ENCODE data around the gene ATAD1.

The ATAD1 gene

GRCh38 chr10:87865241-87865881, 47.3 kb upstream of the ATAD1 start:
- TF ChIP-seq TEAD4 (IDR thresholded peaks at IDR 0.05): no peak
- TF ChIP-seq EGR1 (IDR thresholded peaks at IDR 0.05): no peak
- TF ChIP-seq ZBTB7A (IDR thresholded peaks at IDR 0.05; ENCODE audit: low read depth): no peak
- no peak for TF ChIP-seq YY1 (IDR thresholded peaks at IDR 0.05; ENCODE audit: low read depth)

DNA sequence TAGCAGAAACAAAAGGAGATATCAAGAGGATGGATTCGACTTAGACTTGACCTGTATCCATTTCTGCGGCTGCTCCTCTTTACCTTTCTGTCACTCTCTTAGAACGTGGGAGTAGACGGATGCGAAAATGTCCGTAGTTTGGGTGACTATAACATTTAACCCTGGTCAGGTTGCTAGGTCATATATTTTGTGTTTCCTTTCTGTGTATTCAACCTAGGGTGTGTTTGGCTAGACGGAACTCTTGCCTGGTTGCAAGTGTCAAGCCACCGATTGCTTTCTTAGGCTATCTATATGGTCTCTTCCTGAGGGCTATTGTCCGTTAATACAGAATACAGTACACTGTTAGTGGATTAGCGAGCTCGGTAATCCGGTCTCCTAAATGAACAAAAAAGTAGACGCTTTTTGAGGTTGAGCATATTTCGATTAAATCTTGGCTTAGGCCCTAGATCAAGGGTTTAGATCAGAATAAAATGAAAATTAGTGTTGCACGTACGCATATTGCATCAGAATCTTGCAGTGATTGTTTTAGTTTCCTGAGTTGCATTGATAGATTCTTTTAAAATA, 46.6 kb upstream of the ATAD1 start:
- TF ChIP-seq, protein P1, sequence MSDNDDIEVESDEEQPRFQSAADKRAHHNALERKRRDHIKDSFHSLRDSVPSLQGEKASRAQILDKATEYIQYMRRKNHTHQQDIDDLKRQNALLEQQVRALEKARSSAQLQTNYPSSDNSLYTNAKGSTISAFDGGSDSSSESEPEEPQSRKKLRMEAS (IDR thresholded peaks at IDR 0.05): no peak
- no peak for TF ChIP-seq FOXM1 (IDR thresholded peaks at IDR 0.05; ENCODE audit: borderline replicate concordance, low read depth)
- TF ChIP-seq TCF12 (IDR thresholded peaks at IDR 0.05; ENCODE audit: low read depth): no peak
- TF ChIP-seq EGR1 (IDR thresholded peaks at IDR 0.05): no peak
- no peak for TF ChIP-seq TAF1 (IDR thresholded peaks at IDR 0.05; ENCODE audit: low read depth)
- TF ChIP-seq, protein P2, sequence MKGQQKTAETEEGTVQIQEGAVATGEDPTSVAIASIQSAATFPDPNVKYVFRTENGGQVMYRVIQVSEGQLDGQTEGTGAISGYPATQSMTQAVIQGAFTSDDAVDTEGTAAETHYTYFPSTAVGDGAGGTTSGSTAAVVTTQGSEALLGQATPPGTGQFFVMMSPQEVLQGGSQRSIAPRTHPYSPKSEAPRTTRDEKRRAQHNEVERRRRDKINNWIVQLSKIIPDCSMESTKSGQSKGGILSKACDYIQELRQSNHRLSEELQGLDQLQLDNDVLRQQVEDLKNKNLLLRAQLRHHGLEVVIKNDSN (IDR thresholded peaks at IDR 0.05): no peak
- TF ChIP-seq ZBTB7A (IDR thresholded peaks at IDR 0.05; ENCODE audit: low read depth): no peak
- no peak for TF ChIP-seq EP300 (IDR thresholded peaks at IDR 0.05; ENCODE audit: borderline replicate concordance)
- TF ChIP-seq NFIC (IDR thresholded peaks at IDR 0.05): no peak
- TF ChIP-seq TEAD4 (IDR thresholded peaks at IDR 0.05): no peak
- no peak for TF ChIP-seq YY1 (IDR thresholded peaks at IDR 0.05; ENCODE audit: low read depth)
- TF ChIP-seq CREB1 (IDR thresholded peaks at IDR 0.05; ENCODE audit: low read depth): no peak
- no peak for TF ChIP-seq CEBPB (IDR thresholded peaks at IDR 0.05)
- no peak for TF ChIP-seq REST (IDR thresholded peaks at IDR 0.05; ENCODE audit: low read depth)

- TF ChIP-seq YY1 (IDR thresholded peaks at IDR 0.05; ENCODE audit: low read depth) (peak; percentile 69; the same call in 1 of the 2 replicates), TAF1 (IDR thresholded peaks at IDR 0.05; ENCODE audit: low read depth) (0 out of 2 replicates have a peak, but pooled peaks have one; percentile 20)
Observed at GRCh38 chr10:87863951-87864495, 46.0 kb upstream of the ATAD1 start.

- TF ChIP-seq TAF1 (IDR thresholded peaks at IDR 0.05; ENCODE audit: low read depth) (peak; percentile 99), REST (IDR thresholded peaks at IDR 0.05; ENCODE audit: low read depth) (0 out of 2 replicates have a peak, but pooled peaks have one; percentile 1), FOXM1 (IDR thresholded peaks at IDR 0.05; ENCODE audit: borderline replicate concordance, low read depth) (no peak), ZBTB7A (IDR thresholded peaks at IDR 0.05; ENCODE audit: low read depth) (peak; percentile 28; the same call in 1 of the 2 replicates), CREB1 (IDR thresholded peaks at IDR 0.05; ENCODE audit: low read depth) (no peak), NFIC (IDR thresholded peaks at IDR 0.05) (no peak), EGR1 (IDR thresholded peaks at IDR 0.05) (peak; percentile 40), RAD21 (IDR thresholded peaks at IDR 0.05; ENCODE audit: low read depth) (no peak), YY1 (IDR thresholded peaks at IDR 0.05; ENCODE audit: low read depth) (peak; percentile 93), TCF12 (IDR thresholded peaks at IDR 0.05; ENCODE audit: low read depth) (peak; percentile 74; the same call in 1 of the 2 replicates), CEBPB (IDR thresholded peaks at IDR 0.05) (no peak), TEAD4 (IDR thresholded peaks at IDR 0.05) (peak; percentile 53; the same call in 1 of the 2 replicates), EP300 (IDR thresholded peaks at IDR 0.05; ENCODE audit: borderline replicate concordance) (peak; percentile 60; the same call in 1 of the 2 replicates)
- TF ChIP-seq, protein P2 (IDR thresholded peaks at IDR 0.05): peak; percentile 77
- TF ChIP-seq, protein P1 (IDR thresholded peaks at IDR 0.05): peak; percentile 53; the same call in 1 of the 2 replicates
Observed at GRCh38 chr10:87863053-87863943, 45.3 kb upstream of the ATAD1 start, which contains the start of the genes KLLN and PTEN. Gene KLLN, minus strand, starts transcription at chr10:87863533. Its CDS starts 1,046 bp downstream, at chr10:87862487. Gene PTEN, plus strand, starts transcription at chr10:87863625. Its CDS starts 845 bp downstream, at chr10:87864470.

- TF ChIP-seq CEBPB (IDR thresholded peaks at IDR 0.05) (no peak), EGR1 (IDR thresholded peaks at IDR 0.05) (no peak), TEAD4 (IDR thresholded peaks at IDR 0.05) (no peak), RAD21 (IDR thresholded peaks at IDR 0.05; ENCODE audit: low read depth) (no peak), TCF12 (IDR thresholded peaks at IDR 0.05; ENCODE audit: low read depth) (no peak), NFIC (IDR thresholded peaks at IDR 0.05) (no peak), ZBTB7A (IDR thresholded peaks at IDR 0.05; ENCODE audit: low read depth) (no peak), TAF1 (IDR thresholded peaks at IDR 0.05; ENCODE audit: low read depth) (no peak), REST (IDR thresholded peaks at IDR 0.05; ENCODE audit: low read depth) (no peak), YY1 (IDR thresholded peaks at IDR 0.05; ENCODE audit: low read depth) (no peak), EP300 (IDR thresholded peaks at IDR 0.05; ENCODE audit: borderline replicate concordance) (no peak), FOXM1 (IDR thresholded peaks at IDR 0.05; ENCODE audit: borderline replicate concordance, low read depth) (no peak), CREB1 (IDR thresholded peaks at IDR 0.05; ENCODE audit: low read depth) (no peak)
- TF ChIP-seq, protein P1 (IDR thresholded peaks at IDR 0.05): no peak
- TF ChIP-seq, protein P2 (IDR thresholded peaks at IDR 0.05): no peak
Observed at GRCh38 chr10:87862679-87863052, 44.6 kb upstream of the ATAD1 start.

All from Ishikawa (cell line).